Esophagus muscularis mucosa (tissue), 4 donors: ENCODE data around the gene CDH4. TPM values are rescaled to one million over a fixed set of nuclear protein-coding genes. Genes with fewer than 3 reads are reported as not detected.

Experiments used
- DNase-seq: peaks from one replicate; pipeline ENCODE4 v3.0.0-alpha.2; 2017; ENCODE audit errors: extremely low spot score
- H3K27ac ChIP-seq, 4 donors: fragments of 200-600 bp; sonication (generic); replicated peaks in 1 of 4; 1 replicate in 3 of 4; 2 replicates in 1 of 4; pipeline ENCODE4 v1.5.1; 2016 to 2019; ENCODE audit warnings: mild to moderate bottlenecking in 1 of 4
- H3K27me3 ChIP-seq, 4 donors: fragments of 200-600 bp; sonication (generic); one replicate each; pipeline versions ENCODE4 v1.5.1 to v1.6.0; 2016 to 2019
- H3K36me3 ChIP-seq, 4 donors: fragments of 200-600 bp; sonication (generic); one replicate each; pipeline ENCODE4 v1.5.1; 2016 to 2019
- H3K4me1 ChIP-seq, 4 donors: fragments of 200-600 bp; sonication (generic); one replicate each; pipeline ENCODE4 v1.5.1; 2016 to 2019
- H3K4me3 ChIP-seq, 4 donors: fragments of 200-600 bp; sonication (generic); 1 replicate in 2 of 4; 2 replicates in 2 of 4; pipeline ENCODE4 v1.5.1; 2016 to 2019; ENCODE audit warnings: mild to moderate bottlenecking in 4 of 4, moderate library complexity in 1 of 4
- H3K9me3 ChIP-seq, 4 donors: fragments of 200-600 bp; sonication (generic); 1 replicate in 3 of 4; 2 replicates in 1 of 4; pipeline ENCODE4 v1.5.1; 2016 to 2019
- EP300 ChIP-seq: sonication (generic); formaldehyde crosslinking; IDR thresholded peaks from one replicate; pipeline ENCODE4 v1.6.1; 2017; ENCODE audit warnings: antibody characterized with exemption
- POLR2A ChIP-seq: fragments of 450-650 bp; IDR thresholded peaks from one replicate; pipeline ENCODE4 v1.6.1; 2017; ENCODE audit warnings: antibody characterized with exemption, moderate library complexity, mild to moderate bottlenecking, low read depth
- POLR2AphosphoS5 ChIP-seq, 2 donors: sonication (generic); formaldehyde crosslinking; IDR thresholded peaks; one replicate each; pipeline ENCODE4 v1.6.1; 2017; ENCODE audit warnings: antibody characterized with exemption in 2 of 2
- WGBS: methylation state at CpG from one replicate; pipeline ENCODE4 v1.1.5; 2018; 5-methylcytosine and 5-hydroxymethylcytosine counted together
- intact Hi-C: fragments of 100-400 bp; cut with DNase I; formaldehyde crosslinking; loops from one replicate; pipeline ENCODE4 v1.15.1; 2023
- total RNA-seq, 4 donors: library from RNA; depleted of rRNA; stranded (reverse); fragments of >200 nt; gene quantifications; one replicate each; pipeline versions ENCODE4 v1.1.0 to v1.2.1, GENCODE V29; 2016
- TF ChIP-seq, protein P1 (sequence below), 3 experiments: fragments of 200-600 bp in 2 of 3; fragments of 450-650 bp in 1 of 3; sonication (generic) in 2 of 3; IDR thresholded peaks; one replicate each; pipeline ENCODE4 v1.5.1; 2017 to 2019; ENCODE audit warnings: antibody characterized with exemption in 3 of 3, mild to moderate bottlenecking in 2 of 3, moderate library complexity in 1 of 3

The CDH4 gene
- total RNA-seq, 4 donors from 2014 or later = 0.42 to 1.3 (median 0.48) TPM

DNA sequence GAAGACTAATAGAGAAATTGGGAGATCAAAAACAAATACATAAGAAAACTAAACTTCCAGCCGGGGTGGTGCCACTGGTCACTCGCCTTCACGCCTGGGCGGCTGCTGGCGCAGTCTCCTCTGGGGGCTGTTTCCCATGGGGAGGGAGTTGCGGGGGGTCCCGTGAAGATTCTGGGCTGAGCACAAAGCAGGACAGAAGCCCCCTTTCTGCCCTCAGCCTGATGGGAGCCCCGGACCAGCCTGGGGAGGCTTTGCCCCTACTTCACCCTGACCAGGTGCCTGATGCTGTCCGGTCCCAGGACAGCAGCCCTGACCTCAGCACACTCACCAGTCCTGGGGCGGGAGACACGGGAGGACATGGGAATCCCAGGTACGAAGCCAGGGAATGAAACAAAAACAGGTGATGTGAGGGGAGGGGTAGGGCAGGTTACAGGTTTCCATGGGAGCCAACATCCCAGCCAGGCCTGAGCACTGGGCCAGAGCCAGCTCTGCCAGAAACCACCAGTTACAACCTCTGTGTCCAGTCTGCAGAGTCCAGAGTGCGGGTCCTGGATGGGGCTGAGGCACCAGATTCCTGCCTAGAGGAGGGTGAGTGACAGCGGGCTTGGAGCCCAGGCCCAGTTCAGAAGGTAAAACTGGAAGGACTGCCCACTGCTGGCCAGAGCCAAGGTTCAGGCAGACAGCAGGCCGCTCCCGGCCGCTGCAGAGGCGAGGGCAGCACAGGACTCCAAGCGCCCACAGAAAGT lies 487.2 kb downstream of the CDH4 start:
- 88% methylated on average over 15 of the region's 19 CpGs for WGBS
- no peak for DNase-seq
- intact Hi-C loops = no loop called here
- Histone ChIP-seq H3K27me3 (peaks cover 0 to 54% (median 0%) of the 10 kb centered on the region in 4 donors), H3K27ac (no peak overlapping the region), H3K9me3 (no peaks in the 10 kb centered on the region), H3K36me3 (no peaks in the 10 kb centered on the region), H3K4me3 (no peak overlapping the region), H3K4me1 (no peaks in the 10 kb centered on the region)
- TF ChIP-seq POLR2AphosphoS5 (IDR thresholded peaks at IDR 0.05) = no peak
- TF ChIP-seq, protein P1, sequence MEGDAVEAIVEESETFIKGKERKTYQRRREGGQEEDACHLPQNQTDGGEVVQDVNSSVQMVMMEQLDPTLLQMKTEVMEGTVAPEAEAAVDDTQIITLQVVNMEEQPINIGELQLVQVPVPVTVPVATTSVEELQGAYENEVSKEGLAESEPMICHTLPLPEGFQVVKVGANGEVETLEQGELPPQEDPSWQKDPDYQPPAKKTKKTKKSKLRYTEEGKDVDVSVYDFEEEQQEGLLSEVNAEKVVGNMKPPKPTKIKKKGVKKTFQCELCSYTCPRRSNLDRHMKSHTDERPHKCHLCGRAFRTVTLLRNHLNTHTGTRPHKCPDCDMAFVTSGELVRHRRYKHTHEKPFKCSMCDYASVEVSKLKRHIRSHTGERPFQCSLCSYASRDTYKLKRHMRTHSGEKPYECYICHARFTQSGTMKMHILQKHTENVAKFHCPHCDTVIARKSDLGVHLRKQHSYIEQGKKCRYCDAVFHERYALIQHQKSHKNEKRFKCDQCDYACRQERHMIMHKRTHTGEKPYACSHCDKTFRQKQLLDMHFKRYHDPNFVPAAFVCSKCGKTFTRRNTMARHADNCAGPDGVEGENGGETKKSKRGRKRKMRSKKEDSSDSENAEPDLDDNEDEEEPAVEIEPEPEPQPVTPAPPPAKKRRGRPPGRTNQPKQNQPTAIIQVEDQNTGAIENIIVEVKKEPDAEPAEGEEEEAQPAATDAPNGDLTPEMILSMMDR (IDR thresholded peaks at IDR 0.05) = no peak
- TF ChIP-seq POLR2A = no peak
- TF ChIP-seq EP300 = no peak

DNA sequence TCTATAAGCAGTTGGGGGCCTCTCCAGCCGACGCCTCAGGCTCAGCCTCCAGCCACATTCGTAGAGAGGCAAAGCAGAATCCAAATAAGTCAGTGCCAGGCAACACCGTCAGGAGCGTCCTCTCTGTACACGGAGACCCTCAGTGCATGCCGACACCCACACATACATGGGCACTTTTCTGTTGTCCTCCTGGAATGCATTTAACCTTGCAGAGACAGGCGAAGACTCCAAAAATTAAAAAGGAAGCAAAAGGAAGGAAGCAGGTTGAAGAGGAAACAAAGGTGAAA lies 487.7 kb downstream of the CDH4 start:
- no peak overlapping the region for H3K27ac ChIP-seq
- intact Hi-C loops = no loop called here
- no peaks in the 10 kb centered on the region for H3K36me3 ChIP-seq
- TF ChIP-seq POLR2AphosphoS5 (IDR thresholded peaks at IDR 0.05) (no peak), EP300 (no peak), POLR2A (no peak)
- TF ChIP-seq, protein P1 (IDR thresholded peaks at IDR 0.05) = no peak
- H3K9me3 ChIP-seq = no peaks in the 10 kb centered on the region
- no peak for DNase-seq
- peaks cover 0 to 49% (median 0%) of the 10 kb centered on the region in 4 donors for H3K27me3 ChIP-seq
- H3K4me1 ChIP-seq = no peaks in the 10 kb centered on the region
- no peak overlapping the region for H3K4me3 ChIP-seq
- 84% methylated on average over 7 of the region's 8 CpGs for WGBS

DNA sequence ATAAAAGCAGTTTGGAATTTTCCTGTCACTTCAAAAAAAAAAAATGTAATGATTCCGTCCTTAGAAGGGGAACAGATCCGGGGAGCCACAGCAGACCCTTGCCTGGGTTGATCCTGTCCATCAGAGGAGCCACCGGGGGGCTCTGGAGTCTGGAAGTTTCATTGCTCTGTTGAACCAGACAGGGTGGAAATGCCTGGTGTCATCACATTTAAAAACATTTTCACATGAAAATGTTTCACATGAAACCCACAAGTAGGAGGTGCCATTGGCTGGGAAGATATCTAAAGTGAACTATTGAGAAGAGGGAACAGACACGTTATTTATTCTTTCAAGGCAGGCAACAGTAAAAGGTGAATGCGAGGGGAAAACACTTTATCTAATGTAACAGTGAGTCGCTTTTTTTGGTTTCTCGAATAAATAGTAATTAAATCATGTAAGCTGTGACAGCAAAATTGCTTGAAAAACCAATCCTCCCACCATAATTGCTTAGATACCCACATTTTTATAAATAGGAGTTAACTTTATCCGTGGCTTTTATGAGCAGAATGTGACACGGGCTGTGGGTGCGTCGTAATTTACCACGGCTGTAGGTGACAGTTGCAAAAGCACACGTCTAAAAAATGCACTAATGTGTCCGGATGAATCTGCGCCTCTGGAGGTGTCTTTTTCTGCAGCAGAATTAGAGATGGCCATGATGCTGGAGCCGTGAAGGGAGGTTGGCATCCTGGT lies 490.2 kb downstream of the CDH4 start:
- intact Hi-C loops = no loop called here
- no peak overlapping the region for H3K4me3 ChIP-seq
- no peaks in the 10 kb centered on the region for H3K36me3 ChIP-seq
- no peak overlapping the region for H3K27ac ChIP-seq
- WGBS = 75% methylated on average over 16 of the region's 16 CpGs
- H3K9me3 ChIP-seq = peaks cover 0 to 4% (median 0%) of the 10 kb centered on the region in 4 donors
- H3K27me3 ChIP-seq = peaks cover 0 to 31% (median 0%) of the 10 kb centered on the region in 4 donors
- TF ChIP-seq POLR2A = no peak
- no peak for TF ChIP-seq EP300
- TF ChIP-seq, protein P1 (IDR thresholded peaks at IDR 0.05) = no peak
- TF ChIP-seq POLR2AphosphoS5 (IDR thresholded peaks at IDR 0.05) = no peak
- H3K4me1 ChIP-seq = no peaks in the 10 kb centered on the region
- DNase-seq = no peak

DNA sequence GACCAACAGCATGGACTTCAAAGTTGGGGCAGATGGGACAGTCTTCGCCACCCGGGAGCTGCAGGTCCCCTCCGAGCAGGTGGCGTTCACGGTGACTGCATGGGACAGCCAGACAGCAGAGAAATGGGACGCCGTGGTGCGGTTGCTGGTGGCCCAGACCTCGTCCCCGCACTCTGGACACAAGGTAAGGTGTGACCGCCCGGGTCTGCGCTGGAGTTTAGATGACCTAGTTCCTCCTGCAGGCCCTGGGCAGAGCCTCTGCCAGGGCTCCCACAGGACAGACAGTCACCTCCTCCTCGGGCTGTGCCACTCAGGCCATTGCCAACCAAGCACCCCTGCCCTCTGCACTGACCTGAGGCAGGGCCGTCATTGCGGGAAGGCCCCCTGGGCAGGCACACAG lies 491.5 kb downstream of the CDH4 start:
- no peaks in the 10 kb centered on the region for H3K4me1 ChIP-seq
- 76% methylated on average over 12 of the region's 16 CpGs for WGBS
- H3K27ac ChIP-seq = no peak overlapping the region
- no peaks in the 10 kb centered on the region for H3K36me3 ChIP-seq
- H3K4me3 ChIP-seq = no peak overlapping the region
- intact Hi-C loops = no loop called here
- DNase-seq = no peak
- TF ChIP-seq EP300 = no peak
- TF ChIP-seq POLR2AphosphoS5 (IDR thresholded peaks at IDR 0.05) = no peak
- TF ChIP-seq, protein P1 (IDR thresholded peaks at IDR 0.05) = no peak
- no peak for TF ChIP-seq POLR2A
- H3K9me3 ChIP-seq = peaks cover 0 to 8% (median 1%) of the 10 kb centered on the region in 4 donors
- peaks cover 0 to 18% (median 0%) of the 10 kb centered on the region in 4 donors for H3K27me3 ChIP-seq
